Measurements from ENCODE around the gene SAP30BP. TPM values are rescaled to one million over a fixed set of nuclear protein-coding genes. Genes with fewer than 3 reads are reported as not detected.

SAP30BP gene
- total RNA-seq, 3 donors from 2014 or later (not counting 1 experiment from before 2014, with no cell fraction given) = 234 to 246 (median 240) TPM

- H3K27ac Mint-ChIP-seq = no peak overlapping the region
- peaks cover 3% of the 10 kb centered on the region for H3K4me1 ChIP-seq (ENCODE audit: control insufficient read depth, insufficient read depth, low read length)
- no peak overlapping the region for H3K27ac ChIP-seq (ENCODE audit: low read length)
- intact Hi-C loops (cut with micrococcal nuclease) = no loop called here
- no peaks in the 10 kb centered on the region for H3K9me3 ChIP-seq (ENCODE audit: control insufficient read depth, insufficient read depth, low read length)
- H3K4me3 Mint-ChIP-seq = no peak overlapping the region
- H3K4me1 Mint-ChIP-seq = no peaks in the 10 kb centered on the region
- no peaks in the 10 kb centered on the region for H3K36me3 ChIP-seq (ENCODE audit: control insufficient read depth, insufficient read depth, low read length)
- TF ChIP-seq CTCF (IDR thresholded peaks at IDR 0.05) = no peak
- no peak overlapping the region for H3K4me3 ChIP-seq (ENCODE audit: low read length)
- H3K27me3 ChIP-seq (ENCODE audit: control insufficient read depth, insufficient read depth, low read length) = no peaks in the 10 kb centered on the region
- ATAC-seq (no peak), DNase-seq (no peak)
- 91% methylated on average over 26 of the region's 26 CpGs for WGBS (ENCODE audit: insufficient coverage)
- no peaks in the 10 kb centered on the region for H3K9me3 Mint-ChIP-seq
- no peaks in the 10 kb centered on the region for H3K36me3 Mint-ChIP-seq
- H3K27me3 Mint-ChIP-seq (ENCODE audit: low read depth in 2 of 2) = no peaks in the 10 kb centered on the region
These were observed 64.1 kb downstream of the SAP30BP start for GRCh38 chr17:75731086-75731715.

- no peak overlapping the region for H3K27ac Mint-ChIP-seq
- H3K4me3 Mint-ChIP-seq = no peak overlapping the region
- TF ChIP-seq CTCF (IDR thresholded peaks at IDR 0.05) = no peak
- H3K9me3 Mint-ChIP-seq = no peaks in the 10 kb centered on the region
- Histone ChIP-seq H3K4me1 (ENCODE audit: control insufficient read depth, insufficient read depth, low read length) (peaks cover 3% of the 10 kb centered on the region), H3K9me3 (ENCODE audit: control insufficient read depth, insufficient read depth, low read length) (no peaks in the 10 kb centered on the region), H3K27me3 (ENCODE audit: control insufficient read depth, insufficient read depth, low read length) (no peaks in the 10 kb centered on the region), H3K27ac (ENCODE audit: low read length) (no peak overlapping the region), H3K36me3 (ENCODE audit: control insufficient read depth, insufficient read depth, low read length) (no peaks in the 10 kb centered on the region), H3K4me3 (ENCODE audit: low read length) (no peak overlapping the region)
- intact Hi-C loops (cut with micrococcal nuclease) = no loop called here
- DNase-seq = no peak
- H3K4me1 Mint-ChIP-seq = no peaks in the 10 kb centered on the region
- no peaks in the 10 kb centered on the region for H3K36me3 Mint-ChIP-seq
- WGBS (ENCODE audit: insufficient coverage) = 91% methylated on average over 31 of the region's 31 CpGs
- no peak for ATAC-seq
- H3K27me3 Mint-ChIP-seq (ENCODE audit: low read depth in 2 of 2) = no peaks in the 10 kb centered on the region
These were observed 64.8 kb downstream of the SAP30BP start for GRCh38 chr17:75731716-75732498.

GRCh38 chr17:75733471-75733870 lies 66.3 kb downstream of the SAP30BP start:
- Mint-ChIP-seq H3K27ac (no peak overlapping the region), H3K36me3 (no peaks in the 10 kb centered on the region), H3K4me1 (peaks cover 0 to 6% of the 10 kb centered on the region in 2 donors), H3K27me3 (ENCODE audit: low read depth in 2 of 2) (no peaks in the 10 kb centered on the region), H3K4me3 (no peak overlapping the region), H3K9me3 (no peaks in the 10 kb centered on the region)
- TF ChIP-seq CTCF (IDR thresholded peaks at IDR 0.05) = no peak
- Histone ChIP-seq H3K4me3 (ENCODE audit: low read length) (no peak overlapping the region), H3K36me3 (ENCODE audit: control insufficient read depth, insufficient read depth, low read length) (no peaks in the 10 kb centered on the region), H3K27me3 (ENCODE audit: control insufficient read depth, insufficient read depth, low read length) (no peaks in the 10 kb centered on the region), H3K27ac (ENCODE audit: low read length) (no peak overlapping the region), H3K4me1 (ENCODE audit: control insufficient read depth, insufficient read depth, low read length) (peaks cover 10% of the 10 kb centered on the region), H3K9me3 (ENCODE audit: control insufficient read depth, insufficient read depth, low read length) (no peaks in the 10 kb centered on the region)
- intact Hi-C loops (cut with micrococcal nuclease) = no loop called here
- WGBS (ENCODE audit: insufficient coverage) = 97% methylated on average over 18 of the region's 18 CpGs
- no peak for ATAC-seq
- no peak for DNase-seq
